Tibial artery (tissue), 4 donors: Measurements from ENCODE around the gene TEN1.
"Not testable (repeated sequence)": the region's sequence is repeated elsewhere in the genome, so short reads cannot be mapped to it uniquely, and the experiment has no call there.

ENCODE experiments used
- DNase-seq, 2 donors: peaks; one replicate each; pipeline ENCODE4 v3.0.0-alpha.2; 2019
- H3K27ac ChIP-seq, 2 donors: fragments of 200-600 bp; sonication (generic) in 1 of 2; 1 replicate in 1 of 2; 2 replicates in 1 of 2; pipeline ENCODE4 v1.5.1; 2018 to 2019; ENCODE audit warnings: mild to moderate bottlenecking in 1 of 2
- H3K27me3 ChIP-seq, 2 donors: fragments of 200-600 bp; sonication (generic) in 1 of 2; one replicate each; pipeline versions ENCODE4 v1.5.1 to v1.6.0; 2016 to 2019
- H3K36me3 ChIP-seq, 3 donors: fragments of 200-600 bp; sonication (generic) in 2 of 3; one replicate each; pipeline ENCODE4 v1.5.1; 2016 to 2019; ENCODE audit warnings: mild to moderate bottlenecking in 2 of 3
- H3K4me1 ChIP-seq, 4 donors: fragments of 200-600 bp; sonication (generic) in 2 of 4; 1 replicate in 3 of 4; 2 replicates in 1 of 4; pipeline ENCODE4 v1.5.1; 2016 to 2019
- H3K4me3 ChIP-seq, 2 donors: fragments of 200-600 bp; sonication (generic) in 1 of 2; 1 replicate in 1 of 2; 2 replicates in 1 of 2; pipeline ENCODE4 v1.5.1; 2018 to 2019; ENCODE audit warnings: mild to moderate bottlenecking in 2 of 2
- H3K9me3 ChIP-seq, 3 donors: fragments of 200-600 bp; sonication (generic) in 1 of 3; one replicate each; pipeline ENCODE4 v1.5.1; 2016 to 2019
- CTCF ChIP-seq, 2 experiments: fragments of 200-600 bp in 1 of 2; fragments of 450-650 bp in 1 of 2; IDR thresholded peaks; one replicate each; pipeline ENCODE4 v1.5.1; 2017 to 2019; ENCODE audit warnings: antibody characterized with exemption in 2 of 2, mild to moderate bottlenecking in 1 of 2, moderate library complexity in 1 of 2
- intact Hi-C: fragments of 100-400 bp; cut with DNase I; formaldehyde crosslinking; loops from one replicate; pipeline ENCODE4 v1.15.0; 2023; ENCODE audit warnings: low total_unique reads

TEN1 gene

GRCh38 chr17:75970011-75970523 lies 9.0 kb upstream of the TEN1 start:
- H3K36me3 ChIP-seq, result peaks cover 0 to 47% (median 15%) of the 10 kb centered on the region in 3 donors
- DNase-seq, result no peak
- H3K27ac ChIP-seq, result no peak overlapping the region
- H3K9me3 ChIP-seq, result no peaks in the 10 kb centered on the region
- TF ChIP-seq CTCF (IDR thresholded peaks at IDR 0.05), result no peak
- H3K4me3 ChIP-seq, result no peak overlapping the region
- H3K4me1 ChIP-seq, result no peaks in the 10 kb centered on the region
- intact Hi-C loops, result no loop called here
- no peaks in the 10 kb centered on the region for H3K27me3 ChIP-seq

- intact Hi-C loops, result no loop called here
These were observed 8.4 kb upstream of the TEN1 start for GRCh38 chr17:75970626-75971025.

GRCh38 chr17:75975187-75975586 lies 3.9 kb upstream of the TEN1 start:
- intact Hi-C loops, H3K27ac ChIP-seq, H3K9me3 ChIP-seq, H3K27me3 ChIP-seq, DNase-seq, H3K4me3 ChIP-seq: not testable (repeated sequence)
- Histone ChIP-seq H3K36me3 (peaks cover 0 to 32% (median 15%) of the 10 kb centered on the region in 3 donors), H3K4me1 (peaks cover 0 to 30% (median 23%) of the 10 kb centered on the region in 4 donors)

More at GRCh38 chr17:75970626-75971025, 8.4 kb upstream of the TEN1 start:
- no peak for TF ChIP-seq CTCF (IDR thresholded peaks at IDR 0.05)
- no peaks in the 10 kb centered on the region for H3K9me3 ChIP-seq
- H3K4me3 ChIP-seq, result no peak overlapping the region
- H3K4me1 ChIP-seq, result peaks cover 0 to 2% (median 0%) of the 10 kb centered on the region in 4 donors
- DNase-seq, result no peak
- no peak overlapping the region for H3K27ac ChIP-seq
- peaks cover 0 to 47% (median 15%) of the 10 kb centered on the region in 3 donors for H3K36me3 ChIP-seq
- no peaks in the 10 kb centered on the region for H3K27me3 ChIP-seq

- no peaks in the 10 kb centered on the region for H3K27me3 ChIP-seq
- intact Hi-C loops, result no loop called here
- no peak for DNase-seq
- peaks cover 0 to 27% (median 13%) of the 10 kb centered on the region in 3 donors for H3K36me3 ChIP-seq
- no peak overlapping the region for H3K4me3 ChIP-seq
- peaks cover 0 to 36% (median 27%) of the 10 kb centered on the region in 4 donors for H3K4me1 ChIP-seq
- H3K27ac ChIP-seq, result no peak overlapping the region
- TF ChIP-seq CTCF (IDR thresholded peaks at IDR 0.05), result no peak
- H3K9me3 ChIP-seq, result no peaks in the 10 kb centered on the region
These were observed 3.3 kb upstream of the TEN1 start for GRCh38 chr17:75975757-75976174.

- Histone ChIP-seq H3K36me3 (peaks cover 0 to 22% (median 8%) of the 10 kb centered on the region in 3 donors), H3K4me1 (peaks cover 0 to 37% (median 27%) of the 10 kb centered on the region in 4 donors), H3K9me3 (no peaks in the 10 kb centered on the region), H3K27me3 (no peaks in the 10 kb centered on the region), H3K4me3 (no peak overlapping the region), H3K27ac (no peak overlapping the region)
- intact Hi-C loops, result no loop called here
- no peak for TF ChIP-seq CTCF (IDR thresholded peaks at IDR 0.05)
- no peak for DNase-seq
These were observed 2.7 kb upstream of the TEN1 start for GRCh38 chr17:75976175-75976848.

GRCh38 chr17:75979705-75980187 lies 706 bp downstream of the TEN1 start:
- no peak for TF ChIP-seq CTCF (IDR thresholded peaks at IDR 0.05)
- H3K4me3 ChIP-seq, result peak overlapping the region; percentile 71 to 73
- H3K4me1 ChIP-seq, result peaks cover 0 to 37% (median 27%) of the 10 kb centered on the region in 4 donors
- intact Hi-C loops, result no loop called here
- H3K36me3 ChIP-seq, result no peaks in the 10 kb centered on the region
- H3K27me3 ChIP-seq, result no peaks in the 10 kb centered on the region
- H3K9me3 ChIP-seq, result no peaks in the 10 kb centered on the region
- DNase-seq, result no peak
- peak overlapping the region; percentile 93 to 99 for H3K27ac ChIP-seq
